NCI-H524 (cell line): ENCODE data around the gene UBQLN3.

Experiments
- DNase-seq, 2 experiments: peaks; one replicate each; lab custom pipeline; 2025; lab: John Stamatoyannopoulos, UW

Gene UBQLN3

DNA sequence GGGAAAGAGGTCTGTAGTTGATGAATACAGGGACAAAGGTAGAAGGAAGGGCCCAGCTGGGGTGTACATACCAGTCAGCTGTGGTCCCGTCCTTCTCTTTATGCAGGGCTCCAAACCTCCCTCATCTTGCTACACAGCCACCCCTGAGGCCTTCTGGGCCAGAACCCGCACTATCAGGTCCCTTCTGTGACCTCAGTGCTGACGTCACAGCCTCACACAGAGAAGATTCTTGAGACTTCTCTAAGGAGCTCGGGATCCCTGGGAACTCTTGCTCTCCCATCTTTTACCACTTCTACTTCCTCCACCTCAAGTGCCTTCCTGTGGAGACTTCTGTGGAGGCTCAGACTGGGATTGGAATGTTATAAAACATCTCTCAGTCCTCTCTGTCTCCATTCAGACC lies at the start of gene UBQLN3:
Gene UBQLN3, minus strand, starts transcription at position 155 of the 400 bp plus-strand sequence. CDS start 399 bp downstream, outside the sequence.
- no peak for DNase-seq

DNA sequence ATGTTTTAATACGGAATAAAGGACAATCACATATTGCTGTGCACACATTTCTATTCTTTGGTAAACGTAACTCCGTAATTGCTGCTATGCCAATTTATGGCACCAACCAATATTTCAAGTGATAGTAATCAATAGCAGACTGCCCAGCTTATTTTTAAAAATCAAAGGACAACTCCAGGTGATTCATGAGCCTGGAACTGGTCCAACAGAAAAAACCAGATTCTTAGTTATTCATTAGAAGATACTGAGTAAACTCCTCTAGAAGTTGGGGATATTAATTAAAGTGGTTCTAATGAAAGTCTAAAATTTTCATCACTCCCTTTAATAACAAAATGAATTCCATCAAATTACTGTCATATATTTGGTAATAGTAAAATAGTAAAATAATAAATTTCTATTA lies 48.0 kb upstream of the UBQLN3 start:
- DNase-seq: no peak

DNA sequence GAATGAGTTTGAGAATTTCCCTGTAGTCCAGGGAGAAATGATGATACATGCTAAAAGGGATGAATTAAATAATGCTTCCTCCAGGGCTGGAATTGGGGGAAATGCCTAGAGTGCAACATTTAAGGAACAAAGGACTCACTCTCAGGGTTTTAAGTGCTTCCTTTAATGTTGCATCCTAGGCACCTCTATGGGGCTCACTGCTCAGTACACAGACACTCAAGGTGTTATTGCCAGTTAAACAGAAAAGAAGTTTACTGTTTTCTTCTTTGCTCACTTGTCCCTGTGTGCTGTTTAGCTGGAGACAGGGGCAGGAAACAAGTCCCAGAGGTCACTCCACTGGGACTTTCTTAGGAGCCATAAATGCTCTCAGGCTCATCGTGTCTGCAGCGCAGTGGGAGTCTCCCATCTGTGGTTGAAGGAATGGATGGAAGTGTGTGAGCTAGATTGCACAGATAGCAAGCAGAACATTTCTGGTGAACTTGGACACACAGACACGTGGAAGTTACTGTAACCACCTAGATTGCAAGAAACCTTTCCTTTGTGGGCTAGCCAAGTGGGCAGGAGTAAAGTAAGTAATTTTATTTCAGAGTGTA lies 46.9 kb upstream of the UBQLN3 start:
- no peak for DNase-seq

DNA sequence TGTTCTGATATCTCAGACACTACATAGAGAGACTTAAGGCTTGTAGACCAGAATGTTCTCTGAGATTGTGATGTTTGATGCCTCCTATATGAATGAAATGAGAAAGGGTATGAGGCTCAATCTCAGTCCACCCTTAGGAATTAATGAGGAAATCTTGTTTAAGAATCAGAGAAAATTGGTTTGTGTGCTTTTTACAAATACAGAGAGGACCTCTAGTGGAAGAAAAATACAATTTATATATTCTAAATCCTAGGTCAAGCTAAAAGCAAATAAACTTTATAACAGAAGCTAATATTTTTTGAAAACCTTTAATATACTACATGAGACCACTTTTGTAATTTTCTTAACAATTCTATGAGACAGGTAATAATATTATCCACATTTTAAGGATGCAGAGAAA lies 43.6 kb upstream of the UBQLN3 start:
- DNase-seq: no peak

DNA sequence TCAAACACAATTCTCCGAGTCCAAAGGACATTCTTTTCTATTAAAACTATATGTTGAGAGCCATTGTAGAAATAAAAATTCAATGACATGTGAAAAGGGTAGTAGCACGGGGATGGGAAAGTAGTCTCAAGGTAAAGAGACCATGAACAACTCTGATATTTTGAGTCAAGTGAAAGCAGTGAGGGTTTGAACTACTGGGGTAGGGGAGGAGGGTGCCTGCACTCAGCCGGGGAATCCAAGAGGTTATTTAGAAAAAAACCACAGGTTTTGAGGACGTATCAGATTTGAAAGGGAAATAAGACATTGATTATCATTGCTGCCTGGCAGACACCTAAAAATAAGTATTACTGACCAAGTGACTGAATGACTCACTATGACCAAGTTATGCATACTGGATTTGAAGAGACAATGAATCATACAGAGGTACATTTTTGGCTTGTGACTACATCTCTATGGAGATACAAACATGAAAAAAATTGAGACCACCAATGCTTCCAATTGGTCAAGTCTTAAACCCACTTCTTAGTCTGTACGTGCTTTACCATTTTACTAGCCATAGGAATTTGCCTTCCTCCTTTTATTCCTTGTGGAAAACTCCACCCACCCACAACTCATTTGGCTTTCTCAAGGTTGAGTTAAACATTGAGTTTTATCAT lies 40.8 kb upstream of the UBQLN3 start:
- no peak for DNase-seq

DNA sequence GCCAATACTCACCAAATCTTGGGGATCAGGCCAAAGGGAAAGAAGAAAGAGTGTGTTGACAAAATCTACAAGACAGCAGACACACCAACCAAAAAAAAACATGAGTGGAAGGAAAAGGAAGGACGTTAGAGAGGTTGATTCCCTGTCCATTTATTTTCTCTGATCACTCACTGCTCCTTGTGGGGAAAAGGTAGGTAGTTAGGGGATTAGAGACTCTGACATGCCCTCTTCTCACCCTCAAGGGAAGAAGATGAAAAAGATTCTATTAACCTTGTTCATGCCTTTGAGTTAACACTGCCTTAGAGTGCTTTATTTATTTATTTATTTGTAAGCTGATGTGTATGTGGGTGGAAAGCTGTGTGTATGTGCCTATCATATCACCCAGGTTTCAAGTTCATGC lies 38.7 kb upstream of the UBQLN3 start, which contains the start of gene OR52H1:
Gene OR52H1, minus strand, starts transcription at position 101 of the 400 bp plus-strand sequence. CDS start 3,035 bp downstream, outside the sequence.
- DNase-seq: no peak

DNA sequence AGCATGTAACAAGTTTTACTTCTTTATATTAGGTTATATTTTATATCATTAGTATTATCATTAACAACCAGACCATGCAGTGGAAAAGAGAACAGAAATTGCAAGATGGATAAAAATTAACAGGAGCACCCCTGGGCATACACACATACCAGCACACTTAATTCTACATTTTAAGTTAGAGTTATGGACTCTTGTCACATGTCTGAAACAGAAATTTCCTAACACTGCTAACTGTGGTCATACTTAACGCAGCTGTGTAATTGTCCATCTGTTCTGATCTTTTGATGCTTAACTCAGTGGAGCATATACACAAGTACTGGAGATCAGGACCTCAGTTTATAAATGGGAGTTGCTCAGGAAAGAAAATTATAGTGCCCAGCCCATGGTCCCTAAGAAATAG lies 38.2 kb upstream of the UBQLN3 start:
- no peak for DNase-seq

DNA sequence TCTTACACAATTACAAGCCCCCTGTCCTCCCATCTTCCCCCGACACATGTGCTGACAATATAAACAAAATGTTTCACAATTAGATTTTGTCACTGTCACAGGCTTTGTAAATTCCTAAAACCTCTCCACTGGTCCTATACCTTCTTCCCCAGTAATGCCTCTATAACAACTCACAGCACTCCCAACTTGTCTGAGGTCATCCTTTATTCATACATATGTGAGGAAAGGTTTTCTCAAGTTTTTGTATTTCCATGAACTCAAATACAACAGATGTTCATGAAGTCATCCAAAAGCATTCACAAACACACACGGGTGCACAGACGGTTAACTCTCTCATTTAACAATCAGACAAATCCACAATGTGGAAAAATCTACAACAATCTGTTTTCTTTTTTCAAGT lies 36.7 kb upstream of the UBQLN3 start:
- DNase-seq: no peak

DNA sequence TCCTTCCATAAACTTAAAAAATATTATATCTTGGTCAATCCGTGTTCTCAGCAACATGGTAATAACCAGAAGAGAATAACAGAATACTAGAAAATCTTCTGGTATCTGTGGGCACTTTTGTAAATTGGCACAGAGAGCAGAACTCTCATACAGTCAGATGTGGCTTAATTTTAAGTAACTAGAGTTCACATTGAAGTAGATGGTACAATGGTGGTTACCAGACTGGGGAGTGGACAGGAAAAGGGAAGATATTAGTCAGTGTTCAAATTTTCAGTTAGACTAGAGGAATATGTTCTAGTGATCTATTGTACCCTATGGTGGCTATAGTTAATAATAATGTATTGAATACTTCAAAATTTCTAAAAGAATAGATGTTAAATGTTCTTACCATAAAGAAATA lies 31.7 kb upstream of the UBQLN3 start:
- DNase-seq: no peak

DNA sequence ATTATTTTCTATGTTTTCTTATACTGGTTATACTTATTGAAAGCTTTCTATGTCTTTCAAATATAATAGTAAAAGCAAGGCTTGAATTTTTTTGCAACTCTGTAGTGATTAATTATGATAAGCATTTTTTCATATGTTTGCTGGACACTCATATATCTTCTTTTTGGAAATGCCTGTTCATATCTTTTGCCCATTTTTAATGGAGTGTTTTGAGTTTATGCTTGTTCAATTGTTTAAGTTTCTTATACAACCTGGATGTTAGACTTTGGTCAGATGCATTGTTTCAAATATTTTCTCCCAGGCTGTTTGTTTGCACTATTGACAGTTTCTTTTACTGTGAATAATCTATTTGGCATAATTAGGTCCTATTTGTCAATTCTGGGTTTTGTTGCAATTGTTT lies 26.7 kb upstream of the UBQLN3 start:
- no peak for DNase-seq

DNA sequence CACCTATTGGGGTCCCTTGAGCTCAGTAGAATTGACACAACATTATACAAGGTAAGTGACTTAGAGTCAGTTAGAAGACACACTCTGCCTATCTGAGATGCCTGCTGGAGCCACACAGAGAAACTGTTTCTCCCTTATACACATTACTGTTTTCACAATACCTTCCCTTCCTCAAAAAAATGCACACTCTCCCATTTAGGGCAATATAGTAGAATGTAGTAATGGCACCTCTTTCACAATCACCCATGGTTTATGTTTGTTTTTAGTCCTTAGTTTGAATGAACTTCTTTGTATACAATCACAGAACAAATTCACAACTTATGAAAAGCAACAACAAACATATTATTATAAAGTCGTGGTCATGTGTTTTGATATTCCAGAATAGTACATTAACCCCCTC lies 24.3 kb upstream of the UBQLN3 start:
- DNase-seq: no peak

DNA sequence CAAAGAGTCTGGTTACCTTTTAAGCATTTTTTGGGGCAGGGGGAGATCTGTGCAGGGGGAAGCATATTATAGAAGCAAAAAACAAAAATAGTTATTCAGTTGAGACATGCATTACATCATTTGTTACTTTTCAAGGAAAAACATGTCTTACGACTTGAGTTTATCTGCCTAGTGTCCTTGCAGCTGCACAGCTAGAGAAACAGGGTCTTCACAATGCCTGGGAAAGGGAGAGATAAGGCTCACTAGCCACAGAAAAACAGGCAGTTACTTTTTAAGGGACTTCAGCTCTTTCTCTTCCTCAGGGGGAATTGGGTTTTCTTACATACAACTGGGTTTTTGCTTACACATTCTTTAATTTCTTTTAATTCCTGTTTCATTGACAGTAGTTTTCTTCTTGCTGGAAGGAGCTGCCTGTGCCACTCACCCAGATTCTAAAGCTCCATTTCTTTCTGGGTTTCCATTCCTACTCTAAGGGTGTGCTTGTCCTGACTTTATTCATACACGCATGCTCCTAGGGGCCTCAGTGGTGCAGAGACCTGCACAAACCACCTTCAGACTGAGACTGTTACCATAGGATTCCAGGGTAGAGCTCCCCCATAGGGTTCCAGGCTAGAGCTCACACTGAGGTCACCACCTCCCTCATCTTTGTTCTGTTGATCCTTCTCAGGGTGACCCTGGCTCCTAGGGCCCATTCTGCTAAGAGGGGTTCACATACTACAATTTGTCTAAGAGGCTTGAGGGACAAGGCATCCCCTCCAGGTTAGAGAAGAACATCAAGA lies 21.5 kb upstream of the UBQLN3 start:
- DNase-seq: no peak

DNA sequence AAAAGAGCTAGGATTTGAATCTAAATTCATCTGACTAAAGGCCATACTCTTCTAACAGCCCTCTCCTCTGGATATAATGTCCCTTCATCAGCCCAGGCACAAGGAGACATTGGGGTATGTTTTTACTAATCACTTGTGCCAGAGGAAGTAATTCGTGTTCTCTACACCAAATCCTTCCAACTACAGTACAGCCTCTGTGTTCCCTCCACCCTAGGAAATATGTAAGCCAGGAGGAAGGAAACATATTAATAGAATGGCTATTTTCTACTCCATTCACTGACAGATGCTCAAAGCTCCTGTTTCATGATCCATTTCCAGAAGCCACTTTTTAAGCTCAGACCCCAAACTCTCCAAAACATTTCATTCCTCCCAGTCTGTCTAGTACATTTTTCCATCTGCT lies 18.7 kb upstream of the UBQLN3 start:
- DNase-seq: no peak

DNA sequence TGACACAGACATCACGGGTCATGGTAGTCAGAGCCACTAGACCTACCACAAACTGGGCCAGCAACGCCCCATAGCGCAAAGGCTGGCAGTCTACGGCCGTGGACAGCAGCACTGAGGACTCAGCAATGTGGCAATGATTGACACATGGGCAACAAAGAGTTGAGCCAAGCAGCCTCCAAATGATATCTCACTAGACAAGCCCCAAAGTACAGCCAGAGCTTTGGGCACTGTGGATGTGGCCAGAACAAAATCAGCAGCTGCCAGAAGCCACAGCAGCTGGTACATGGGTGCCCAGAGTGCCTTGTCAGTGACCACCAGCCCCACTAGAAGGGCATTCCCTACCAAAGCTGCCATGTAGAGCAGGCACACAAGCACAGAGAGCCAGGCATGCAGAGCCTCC lies 18.0 kb upstream of the UBQLN3 start:
- no peak for DNase-seq

DNA sequence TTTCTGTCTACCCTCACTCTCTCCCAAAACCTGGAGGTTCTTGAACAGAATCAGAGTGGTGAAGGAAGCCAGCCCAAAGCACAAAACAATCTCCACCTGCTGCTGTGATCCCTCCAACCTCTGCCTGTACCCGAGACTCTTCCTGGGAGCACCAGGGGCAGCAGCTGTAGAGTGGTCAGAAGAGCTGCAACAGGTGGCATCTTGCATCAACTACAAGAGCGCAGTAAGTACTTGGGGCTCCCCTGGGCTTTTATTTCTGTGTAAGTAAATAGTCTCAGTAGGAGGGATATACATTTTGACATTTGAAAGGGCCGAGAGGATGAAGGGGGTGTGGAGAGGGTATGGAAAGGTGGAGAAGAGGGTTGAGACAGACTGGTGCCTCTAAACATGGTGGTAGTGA lies 15.0 kb upstream of the UBQLN3 start:
- DNase-seq: no peak

DNA sequence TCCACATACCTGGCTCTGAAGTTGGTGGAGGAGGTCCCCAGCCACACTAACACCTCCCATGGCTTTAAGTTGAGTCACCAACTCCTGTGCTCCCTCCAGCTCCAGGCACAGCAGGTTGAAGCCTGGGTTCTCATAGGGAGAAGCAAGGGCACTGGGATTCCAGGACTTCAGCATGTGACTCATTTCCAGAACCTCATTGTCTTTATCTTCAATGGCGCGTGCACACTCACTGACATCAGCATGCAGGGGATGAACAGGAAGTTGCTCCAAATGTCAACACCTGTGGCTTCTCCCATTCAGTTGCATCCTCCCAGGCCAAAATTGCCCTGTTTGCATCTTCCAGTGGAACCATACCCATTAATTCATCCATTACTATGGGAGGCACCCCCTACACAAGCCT lies 12.6 kb upstream of the UBQLN3 start:
- no peak for DNase-seq

DNA sequence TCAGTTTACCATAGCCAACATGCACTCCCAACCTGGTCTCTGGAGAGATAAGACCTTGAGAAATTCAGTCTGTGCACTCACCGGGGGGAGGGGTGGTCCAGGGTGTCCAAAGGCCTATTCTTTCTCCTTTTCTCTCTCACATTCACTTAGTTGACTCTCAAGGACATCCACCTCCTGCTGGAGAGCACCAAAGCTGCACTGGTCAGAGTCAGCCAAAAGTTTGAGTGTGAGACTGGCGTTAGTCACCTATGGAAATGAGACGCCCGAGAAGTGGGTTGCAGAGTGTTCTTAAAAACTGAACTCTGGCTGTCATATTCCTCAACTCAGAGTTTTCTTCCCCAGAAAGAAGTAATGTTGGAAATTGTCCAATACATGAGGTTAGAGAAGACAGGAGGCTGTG lies 11.8 kb upstream of the UBQLN3 start:
- DNase-seq: no peak

DNA sequence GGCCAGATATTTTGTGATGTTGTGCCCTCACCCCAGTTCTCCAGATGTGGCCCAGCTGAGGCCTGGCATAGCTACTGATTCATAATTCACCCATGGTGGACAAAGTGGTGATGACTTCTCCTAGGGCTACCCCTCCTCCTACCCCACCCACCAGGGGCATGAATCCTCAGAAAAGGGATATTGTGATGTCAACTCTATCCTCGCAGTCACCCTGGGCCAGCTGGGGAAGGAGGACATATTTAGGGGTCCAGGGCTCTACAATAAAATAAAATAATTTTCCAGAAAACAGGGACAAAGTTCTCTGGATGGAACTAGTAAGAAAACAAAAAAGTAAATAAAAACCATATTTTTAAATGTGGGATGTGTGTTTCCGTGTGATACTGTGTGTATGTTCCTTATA lies 6.8 kb upstream of the UBQLN3 start, which contains the start of gene UBQLNL:
Gene UBQLNL, minus strand, starts transcription at position 101 of the 400 bp plus-strand sequence. CDS start 258 bp downstream, outside the sequence.
- DNase-seq: no peak

DNA sequence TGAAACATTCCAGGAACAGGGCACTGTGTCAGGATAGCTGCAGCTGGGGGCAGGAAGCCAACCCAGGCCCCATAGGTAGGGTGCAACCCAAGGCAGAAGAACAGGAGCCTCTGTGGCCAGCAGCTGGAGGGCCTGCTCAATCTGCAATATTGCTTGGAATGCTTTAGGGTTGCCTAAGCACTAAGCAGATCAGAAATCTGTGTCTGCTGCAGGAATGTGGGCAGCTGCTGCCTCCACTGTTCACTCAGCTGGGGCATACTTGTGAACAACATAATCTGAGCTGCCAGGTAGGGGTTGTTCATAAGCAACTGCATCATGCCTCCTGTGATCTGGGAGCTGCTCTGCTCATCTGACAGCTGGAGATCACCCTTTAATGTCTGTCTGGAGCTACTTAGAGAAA lies 5.1 kb upstream of the UBQLN3 start:
- no peak for DNase-seq

DNA sequence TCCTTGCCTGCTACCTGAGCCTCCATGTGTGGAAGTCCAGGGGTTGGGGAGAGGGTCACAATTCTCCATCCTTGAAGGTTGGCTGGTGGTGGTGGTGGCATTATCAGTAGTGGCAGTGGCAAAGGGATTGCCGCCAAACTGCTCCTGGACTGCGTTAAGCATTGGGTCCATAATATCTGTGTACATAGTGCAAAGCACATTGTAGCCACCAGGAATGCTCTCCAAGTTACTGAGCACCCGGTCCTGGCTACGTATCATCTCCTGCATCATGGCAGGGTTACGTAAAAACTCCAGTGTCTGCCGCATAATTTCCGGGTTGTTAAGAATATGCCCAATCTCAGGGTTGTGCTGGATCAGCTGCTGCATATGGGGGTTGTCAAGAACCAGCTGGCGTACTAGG lies 1.2 kb downstream of the UBQLN3 start:
- no peak for DNase-seq

DNA sequence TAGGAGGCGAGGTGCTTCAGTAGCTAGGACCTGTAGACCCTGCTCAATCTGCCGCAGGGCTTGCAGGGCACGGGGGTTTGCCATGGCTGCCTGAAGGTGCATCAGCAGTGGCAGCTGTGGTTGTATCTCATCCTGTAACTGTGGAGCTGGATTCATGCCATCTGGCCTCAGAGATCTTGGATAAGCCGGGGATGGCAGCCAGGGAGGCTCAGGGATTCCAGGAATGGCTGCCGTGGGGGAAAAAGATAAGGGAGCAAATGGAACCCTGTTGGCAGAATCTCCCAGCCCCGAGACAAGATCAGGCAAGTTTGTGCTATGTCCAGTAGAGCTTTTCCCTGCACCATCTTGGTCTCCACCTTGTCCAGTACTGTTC lies 1.8 kb downstream of the UBQLN3 start:
- DNase-seq: peak in 1 of 2 experiments; percentile 52

DNA sequence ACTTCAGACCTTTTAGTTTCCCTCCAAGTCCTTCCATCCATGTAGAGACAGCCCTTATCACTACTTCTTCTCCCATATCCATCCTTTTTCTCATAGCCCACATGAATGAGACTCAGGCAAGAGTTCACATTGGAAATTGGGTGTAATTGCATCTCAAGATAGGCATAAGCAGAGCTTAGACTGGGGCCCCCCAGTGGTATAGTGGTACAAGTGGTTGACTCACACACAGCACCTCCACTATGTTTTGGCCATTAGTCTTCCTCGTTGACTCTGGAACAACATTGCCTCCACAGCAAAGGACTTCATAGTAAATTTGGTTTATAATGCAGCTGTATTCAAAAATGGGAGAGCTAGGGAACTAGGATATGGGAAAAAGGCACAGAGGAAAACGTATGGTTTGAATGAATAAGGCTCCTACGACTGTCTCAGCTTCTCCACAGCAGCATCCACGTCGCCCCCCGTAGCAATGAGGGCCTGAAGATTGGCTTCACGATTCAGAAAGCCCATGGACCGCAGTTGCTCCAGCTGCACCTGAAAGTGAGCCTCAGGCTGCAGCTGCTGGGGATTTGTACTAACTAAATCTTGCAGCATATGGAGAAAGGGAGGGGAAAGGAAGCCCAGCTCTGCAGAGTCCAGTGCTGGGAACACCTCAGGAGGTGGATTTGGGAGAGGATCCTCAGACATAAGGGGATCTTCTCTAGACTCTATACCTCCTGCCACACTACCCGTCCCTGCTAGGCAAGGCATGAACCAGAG lies 2.4 kb downstream of the UBQLN3 start:
- DNase-seq: peak in 1 of 2 experiments; percentile 50
